ENCODE measurements around the gene GPR55. TPM values are rescaled to one million over a fixed set of nuclear protein-coding genes. Genes with fewer than 3 reads are reported as not detected.

GPR55 gene
- total RNA-seq, 1 donor from 2014 or later, result not detected

GRCh38 chr2:230875347-230876315 lies 49.4 kb downstream of the GPR55 start:
- no peak overlapping the region for H3K4me3 ChIP-seq (ENCODE audit: low read depth, low read length)
- DNase-seq (ENCODE audit: low read depth), result no peak
- TF ChIP-seq CTCF (conservative IDR thresholded peaks at IDR 0.05; ENCODE audit: low read depth, low read length), result no peak

GRCh38 chr2:230874876-230875275 lies 50.2 kb downstream of the GPR55 start:
- TF ChIP-seq CTCF (conservative IDR thresholded peaks at IDR 0.05; ENCODE audit: low read depth, low read length), result no peak
- DNase-seq (ENCODE audit: low read depth), result no peak
- H3K4me3 ChIP-seq (ENCODE audit: low read depth, low read length), result no peak overlapping the region

DNA sequence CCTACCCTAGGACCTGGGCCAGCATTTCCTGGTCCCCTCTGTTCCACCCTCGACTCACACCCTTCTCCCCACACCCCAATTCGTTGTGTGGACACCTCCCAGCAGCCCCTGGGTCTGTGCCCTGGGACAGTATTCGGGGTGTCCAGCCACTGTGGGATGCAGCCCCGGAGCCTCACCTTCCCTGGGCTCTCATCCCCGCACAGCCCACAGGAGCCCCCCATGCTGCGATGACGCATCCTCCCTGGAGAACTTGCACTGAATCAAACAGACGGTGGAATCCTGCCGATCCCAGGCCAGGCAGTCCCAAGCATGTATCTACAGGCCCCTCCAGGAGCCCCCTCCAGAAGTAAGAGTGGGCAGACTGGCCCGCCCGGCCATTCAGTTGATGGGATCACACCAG lies 50.6 kb downstream of the GPR55 start:
- DNase-seq (ENCODE audit: low read depth), result no peak
- H3K4me3 ChIP-seq (ENCODE audit: low read depth, low read length), result no peak overlapping the region
- no peak for TF ChIP-seq CTCF (conservative IDR thresholded peaks at IDR 0.05; ENCODE audit: low read depth, low read length)

DNA sequence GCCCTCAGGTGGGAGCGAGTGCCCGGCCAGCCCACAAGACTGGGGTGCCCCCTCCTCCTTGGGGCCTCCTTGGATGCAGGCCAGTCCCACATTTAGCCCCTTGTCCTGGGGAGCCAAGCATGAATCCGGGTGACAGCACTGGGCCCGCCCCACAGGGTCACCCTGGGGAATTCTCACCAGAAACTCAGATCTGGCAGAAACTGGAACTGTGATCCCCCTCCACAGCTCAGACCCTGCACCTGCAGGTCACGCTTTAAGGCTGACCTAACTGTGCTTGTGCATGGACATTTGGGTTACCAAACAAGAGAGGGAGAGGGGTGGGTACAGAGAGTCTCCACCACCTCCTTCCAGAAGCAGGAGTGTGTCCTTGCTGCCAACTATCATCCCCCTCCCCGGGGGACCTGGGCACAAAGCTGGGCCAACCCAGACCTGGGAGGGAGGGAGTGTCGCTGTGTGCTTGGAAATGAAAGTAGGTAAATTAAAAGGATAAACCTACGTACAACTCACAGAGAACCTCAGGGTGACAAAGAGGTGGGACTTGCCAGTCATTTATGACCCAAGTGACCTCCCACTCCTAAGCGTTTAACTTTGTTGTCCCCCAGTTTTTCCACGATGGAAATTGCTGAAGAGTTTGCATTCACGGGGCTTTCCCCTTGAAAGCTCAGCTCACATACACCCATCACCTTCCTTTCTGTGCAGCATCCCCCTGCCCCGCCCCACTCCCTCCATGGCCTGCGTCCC lies 51.2 kb downstream of the GPR55 start:
- no peak for DNase-seq (ENCODE audit: low read depth)
- no peak overlapping the region for H3K4me3 ChIP-seq (ENCODE audit: low read depth, low read length)
- no peak for TF ChIP-seq CTCF (conservative IDR thresholded peaks at IDR 0.05; ENCODE audit: low read depth, low read length)

DNA sequence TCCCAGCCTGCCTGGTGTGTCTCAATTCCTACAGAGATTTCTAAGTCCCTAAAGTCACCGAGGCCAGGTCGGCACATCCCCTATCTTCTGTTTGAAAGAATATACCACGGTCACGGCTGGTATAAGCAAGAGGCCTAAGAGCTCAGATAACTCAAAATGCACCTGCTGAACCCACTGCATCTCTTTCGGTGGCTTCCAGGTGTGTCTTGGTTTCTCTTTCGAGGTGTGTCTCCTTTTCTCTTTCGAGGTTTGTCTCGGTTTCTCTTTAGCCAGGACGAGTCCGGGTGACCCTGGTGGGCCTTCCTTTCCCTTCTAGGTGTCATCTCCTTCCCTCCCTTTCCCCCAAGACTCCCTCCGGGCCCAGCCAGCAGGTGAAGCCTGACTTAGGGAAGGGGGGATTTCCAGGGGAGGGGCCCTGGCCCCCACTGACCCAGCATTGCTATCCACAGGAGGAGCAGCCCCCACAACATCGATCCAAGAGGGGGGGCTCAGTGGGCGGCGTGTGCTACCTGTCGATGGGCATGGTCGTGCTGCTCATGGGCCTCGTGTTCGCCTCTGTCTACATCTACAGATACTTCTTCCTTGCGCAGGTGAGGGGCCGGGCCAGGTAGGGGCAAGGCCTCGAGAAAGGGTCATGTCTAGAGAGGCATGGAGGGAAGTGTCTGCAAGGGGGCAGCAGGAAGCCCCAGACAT lies 51.9 kb downstream of the GPR55 start:
- TF ChIP-seq CTCF (conservative IDR thresholded peaks at IDR 0.05; ENCODE audit: low read depth, low read length), result no peak
- DNase-seq (ENCODE audit: low read depth), result no peak
- H3K4me3 ChIP-seq (ENCODE audit: low read depth, low read length), result no peak overlapping the region

DNA sequence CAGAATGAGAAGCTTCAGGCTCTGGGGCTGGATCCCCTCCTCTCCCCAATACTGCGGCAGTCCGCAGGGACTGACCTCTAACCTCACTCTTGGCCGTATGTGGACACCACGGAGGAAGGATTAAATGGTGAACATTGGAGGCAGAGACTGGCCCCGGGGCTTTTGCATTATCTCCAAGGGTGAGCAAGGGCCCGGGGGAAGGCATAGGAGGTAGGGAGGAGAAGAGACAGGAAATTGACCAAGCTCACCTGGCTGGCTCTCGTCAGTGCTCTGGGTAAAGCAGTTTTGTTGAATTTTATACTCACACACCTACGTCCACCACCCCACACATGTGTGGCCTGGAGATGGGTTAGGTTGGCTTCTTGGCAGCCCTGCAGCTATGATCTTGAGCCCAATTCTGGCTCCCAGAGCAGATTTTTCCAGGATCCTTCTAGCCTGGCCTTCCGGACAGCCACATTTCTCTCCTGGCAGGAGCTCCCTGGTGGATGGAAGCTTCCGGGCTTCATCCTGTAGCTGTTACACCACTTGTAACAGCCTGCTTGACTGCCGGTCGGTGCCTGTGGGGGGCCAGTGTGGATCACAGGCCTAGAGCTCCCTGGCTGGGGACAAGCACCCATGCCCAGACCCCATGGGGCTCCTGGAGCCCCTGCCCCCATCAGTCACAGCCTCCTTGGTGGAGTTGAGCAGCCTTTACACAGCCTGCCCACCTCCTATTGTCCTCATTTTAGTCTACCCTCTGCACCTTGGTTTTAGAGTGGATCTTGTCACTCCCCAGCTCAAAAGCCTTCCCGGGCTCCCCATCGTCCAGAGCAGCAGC lies 52.7 kb downstream of the GPR55 start:
- DNase-seq (ENCODE audit: low read depth), result no peak
- H3K4me3 ChIP-seq (ENCODE audit: low read depth, low read length), result no peak overlapping the region
- TF ChIP-seq CTCF (conservative IDR thresholded peaks at IDR 0.05; ENCODE audit: low read depth, low read length), result no peak
